Epithelial cell of esophagus (primary cell): ENCODE data around the gene AOPEP.
A peak's percentile ranks its signal among the peaks of the same experiment; 100 is the strongest.

Experiments
- DNase-seq: peaks from one replicate; pipeline ENCODE4 v3.0.0; 2010; ENCODE audit warnings: low read depth
- H3K4me3 ChIP-seq: 2 replicates; pipeline ENCODE4 v1.5.1; 2011; ENCODE audit warnings: mild to moderate bottlenecking, low read length, control low read depth
- TF ChIP-seq, protein P1 (sequence below): IDR thresholded peaks from 2 replicates; pipeline ENCODE4 v1.5.1; 2011; ENCODE audit warnings: low read depth, mild to moderate bottlenecking, low read length, control low read depth, inconsistent platforms; ENCODE audit not compliant: insufficient read depth; ENCODE audit errors: missing control alignments

AOPEP gene

DNA sequence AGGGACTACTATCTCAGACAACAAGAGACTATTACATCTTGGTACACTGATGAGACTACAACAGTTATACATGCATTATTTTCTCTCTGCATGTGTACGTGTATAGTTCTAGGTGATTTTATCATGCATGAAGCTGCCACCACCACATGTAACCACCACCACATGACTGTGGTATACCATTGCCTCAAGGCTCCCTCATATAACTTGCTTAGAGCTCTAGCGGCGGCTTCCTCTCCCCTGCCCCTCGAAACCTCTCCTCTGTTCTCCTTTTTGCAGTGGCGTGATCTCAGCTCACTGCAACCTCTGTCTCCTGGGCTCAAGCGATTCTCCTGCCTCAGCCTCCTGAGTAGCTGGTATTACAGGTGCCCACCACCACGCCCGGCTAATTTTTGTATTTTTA is 162.3 kb downstream of the AOPEP start:
- TF ChIP-seq, protein P1, sequence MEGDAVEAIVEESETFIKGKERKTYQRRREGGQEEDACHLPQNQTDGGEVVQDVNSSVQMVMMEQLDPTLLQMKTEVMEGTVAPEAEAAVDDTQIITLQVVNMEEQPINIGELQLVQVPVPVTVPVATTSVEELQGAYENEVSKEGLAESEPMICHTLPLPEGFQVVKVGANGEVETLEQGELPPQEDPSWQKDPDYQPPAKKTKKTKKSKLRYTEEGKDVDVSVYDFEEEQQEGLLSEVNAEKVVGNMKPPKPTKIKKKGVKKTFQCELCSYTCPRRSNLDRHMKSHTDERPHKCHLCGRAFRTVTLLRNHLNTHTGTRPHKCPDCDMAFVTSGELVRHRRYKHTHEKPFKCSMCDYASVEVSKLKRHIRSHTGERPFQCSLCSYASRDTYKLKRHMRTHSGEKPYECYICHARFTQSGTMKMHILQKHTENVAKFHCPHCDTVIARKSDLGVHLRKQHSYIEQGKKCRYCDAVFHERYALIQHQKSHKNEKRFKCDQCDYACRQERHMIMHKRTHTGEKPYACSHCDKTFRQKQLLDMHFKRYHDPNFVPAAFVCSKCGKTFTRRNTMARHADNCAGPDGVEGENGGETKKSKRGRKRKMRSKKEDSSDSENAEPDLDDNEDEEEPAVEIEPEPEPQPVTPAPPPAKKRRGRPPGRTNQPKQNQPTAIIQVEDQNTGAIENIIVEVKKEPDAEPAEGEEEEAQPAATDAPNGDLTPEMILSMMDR: no peak
- H3K4me3 ChIP-seq: no peak overlapping the region
- DNase-seq: no peak

GRCh38 chr9:94889628-94890027 is 163.1 kb downstream of the AOPEP start:
- H3K4me3 ChIP-seq: no peak overlapping the region
- TF ChIP-seq, protein P1: no peak
- no peak for DNase-seq

DNA sequence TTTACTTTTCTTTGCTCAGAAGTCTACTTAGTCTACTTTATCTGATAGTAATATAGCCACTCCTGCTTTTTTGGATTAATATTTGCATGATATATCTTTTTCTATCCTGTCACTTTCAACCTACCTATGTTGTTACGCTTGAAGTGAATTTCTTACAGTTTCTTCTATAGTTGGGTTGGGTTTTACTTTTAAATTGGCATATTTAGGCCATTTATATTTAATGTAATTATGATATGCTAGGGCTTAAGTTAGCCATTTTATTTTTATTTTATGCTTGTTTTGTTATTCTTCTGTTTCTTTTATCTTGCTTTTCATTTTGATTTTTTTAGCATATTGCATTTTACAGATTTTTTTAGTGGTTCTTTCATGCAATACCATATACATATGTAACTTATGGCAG is 164.7 kb downstream of the AOPEP start:
- no peak overlapping the region for H3K4me3 ChIP-seq
- TF ChIP-seq, protein P1: no peak
- DNase-seq: no peak

DNA sequence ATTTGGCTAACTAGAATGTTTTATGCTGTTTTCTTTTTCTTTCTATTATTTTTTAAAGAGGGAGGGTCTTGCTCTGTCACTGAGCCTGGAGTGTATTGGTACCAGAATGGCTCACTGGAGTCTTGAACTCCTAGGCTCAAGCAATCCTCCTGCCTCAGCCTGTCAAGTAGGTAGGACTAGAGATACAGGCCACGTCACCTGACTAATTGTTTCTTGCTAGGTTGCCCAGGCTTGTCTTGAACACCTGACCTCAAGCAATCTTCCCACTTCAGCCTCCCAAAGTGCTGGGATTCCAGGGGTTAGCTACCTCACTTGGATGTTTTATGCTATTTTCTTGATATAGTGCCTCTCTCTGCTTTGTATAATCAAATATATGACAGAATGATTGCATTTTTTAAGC is 166.2 kb downstream of the AOPEP start:
- TF ChIP-seq, protein P1: no peak

DNA sequence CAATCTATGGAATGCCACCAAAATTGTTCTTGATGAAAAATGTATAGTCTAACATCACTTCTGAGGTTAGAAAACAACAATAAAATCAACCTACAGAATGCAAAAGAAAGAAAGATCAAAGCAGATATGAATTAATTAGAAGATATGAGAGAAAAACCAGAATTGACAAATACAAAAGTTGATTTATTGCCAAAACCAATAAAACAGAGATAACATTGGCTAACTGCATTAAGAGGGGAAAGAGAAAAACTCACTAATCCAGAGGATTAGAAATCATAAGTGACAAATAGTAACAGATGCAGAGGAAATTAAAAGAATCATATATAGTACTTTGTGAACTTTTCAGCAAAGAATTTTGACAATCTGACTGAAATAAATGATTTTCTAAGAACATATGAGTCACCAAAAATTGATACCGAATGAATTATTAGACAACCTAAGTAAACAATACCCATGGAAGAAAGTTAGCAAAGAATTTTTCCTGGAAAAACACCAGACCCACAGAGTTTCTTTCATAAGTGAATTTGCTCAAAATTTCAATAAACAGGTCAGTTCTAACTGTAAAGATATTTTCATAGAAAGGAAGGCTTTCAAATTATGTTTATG is 167.7 kb downstream of the AOPEP start:
- no peak for DNase-seq
- no peak overlapping the region for H3K4me3 ChIP-seq
- TF ChIP-seq, protein P1: no peak

More for the DNA sequence above, 166.2 kb downstream of the AOPEP start:
- peak; percentile 64 for DNase-seq
- H3K4me3 ChIP-seq: no peak overlapping the region

- DNase-seq: no peak
- H3K4me3 ChIP-seq: no peak overlapping the region
- TF ChIP-seq, protein P1: no peak
Observed at GRCh38 chr9:94895668-94896067, 169.2 kb downstream of the AOPEP start.

DNA sequence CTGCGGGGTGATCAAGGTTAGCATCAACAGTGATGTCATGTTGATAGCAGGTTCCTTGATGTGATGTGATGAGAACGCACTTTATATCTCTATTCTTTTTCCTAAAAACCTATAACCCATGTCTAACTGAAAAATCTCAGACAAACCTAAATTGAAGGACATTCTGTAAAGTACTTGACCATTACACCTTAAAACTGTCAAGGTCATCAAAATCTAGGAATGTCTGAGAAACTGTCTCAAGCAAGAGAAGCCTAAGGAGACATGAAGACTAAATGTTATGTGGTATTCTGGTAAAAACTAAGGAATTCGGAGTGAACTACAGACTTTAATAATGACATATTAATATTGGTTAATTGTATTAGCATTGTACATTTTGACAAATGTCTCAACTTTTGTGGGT is 170.0 kb downstream of the AOPEP start:
- no peak for DNase-seq
- TF ChIP-seq, protein P1: no peak
- H3K4me3 ChIP-seq: no peak overlapping the region
